ENCODE data around the gene ZNF366.

DNA sequence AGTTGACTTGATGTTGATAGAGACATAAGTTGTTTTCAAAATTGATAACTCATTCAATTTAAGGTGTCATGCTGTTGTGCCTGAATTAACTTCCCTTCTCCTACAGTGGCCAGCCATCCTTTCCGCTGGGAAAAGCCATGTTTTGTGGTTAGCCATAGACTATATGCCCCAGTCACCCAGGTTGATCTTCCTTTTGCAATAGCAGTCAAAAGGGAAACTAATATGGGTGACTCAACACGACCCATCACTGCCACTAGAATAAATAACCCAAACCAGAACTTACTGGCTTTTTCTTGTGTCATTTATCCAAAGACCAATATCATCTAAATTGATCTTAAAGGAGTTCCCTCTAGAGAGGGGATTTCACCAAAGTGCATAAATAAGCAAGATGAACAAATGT, 99.7 kb downstream of the ZNF366 start:
- TF ChIP-seq, protein P1, sequence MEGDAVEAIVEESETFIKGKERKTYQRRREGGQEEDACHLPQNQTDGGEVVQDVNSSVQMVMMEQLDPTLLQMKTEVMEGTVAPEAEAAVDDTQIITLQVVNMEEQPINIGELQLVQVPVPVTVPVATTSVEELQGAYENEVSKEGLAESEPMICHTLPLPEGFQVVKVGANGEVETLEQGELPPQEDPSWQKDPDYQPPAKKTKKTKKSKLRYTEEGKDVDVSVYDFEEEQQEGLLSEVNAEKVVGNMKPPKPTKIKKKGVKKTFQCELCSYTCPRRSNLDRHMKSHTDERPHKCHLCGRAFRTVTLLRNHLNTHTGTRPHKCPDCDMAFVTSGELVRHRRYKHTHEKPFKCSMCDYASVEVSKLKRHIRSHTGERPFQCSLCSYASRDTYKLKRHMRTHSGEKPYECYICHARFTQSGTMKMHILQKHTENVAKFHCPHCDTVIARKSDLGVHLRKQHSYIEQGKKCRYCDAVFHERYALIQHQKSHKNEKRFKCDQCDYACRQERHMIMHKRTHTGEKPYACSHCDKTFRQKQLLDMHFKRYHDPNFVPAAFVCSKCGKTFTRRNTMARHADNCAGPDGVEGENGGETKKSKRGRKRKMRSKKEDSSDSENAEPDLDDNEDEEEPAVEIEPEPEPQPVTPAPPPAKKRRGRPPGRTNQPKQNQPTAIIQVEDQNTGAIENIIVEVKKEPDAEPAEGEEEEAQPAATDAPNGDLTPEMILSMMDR (IDR thresholded peaks at IDR 0.05): no peak
- no peak for TF ChIP-seq POLR2A (IDR thresholded peaks at IDR 0.05)
